Bronchial epithelial cell (primary cell): ENCODE measurements around the gene FRG2C. TPM values are rescaled to one million over a fixed set of nuclear protein-coding genes. Genes with fewer than 3 reads are reported as not detected.

Source experiments
- total RNA-seq: library from RNA; depleted of rRNA; stranded (reverse); fragments of >200 nt; gene quantifications from 2 replicates; pipeline ENCODE4 v1.2.1, GENCODE V29; 2014

The FRG2C gene
- total RNA-seq, 1 donor from 2014 or later, result not detected

Other genes starting within 250 kb of the FRG2C start
- 13.7 and 21.4 TPM in 2 replicates for gene ZNF717, start 121.2 kb downstream of the FRG2C start, total RNA-seq